GM21515 (cell line): ENCODE data around the gene MAN2B2.

Source experiments
- ATAC-seq: cut with Tn5 transposase; IDR thresholded peaks from one replicate; pipeline ENCODE4 v1.9.1; 2021; ENCODE audit not compliant: unreplicated experiment

The MAN2B2 gene

DNA sequence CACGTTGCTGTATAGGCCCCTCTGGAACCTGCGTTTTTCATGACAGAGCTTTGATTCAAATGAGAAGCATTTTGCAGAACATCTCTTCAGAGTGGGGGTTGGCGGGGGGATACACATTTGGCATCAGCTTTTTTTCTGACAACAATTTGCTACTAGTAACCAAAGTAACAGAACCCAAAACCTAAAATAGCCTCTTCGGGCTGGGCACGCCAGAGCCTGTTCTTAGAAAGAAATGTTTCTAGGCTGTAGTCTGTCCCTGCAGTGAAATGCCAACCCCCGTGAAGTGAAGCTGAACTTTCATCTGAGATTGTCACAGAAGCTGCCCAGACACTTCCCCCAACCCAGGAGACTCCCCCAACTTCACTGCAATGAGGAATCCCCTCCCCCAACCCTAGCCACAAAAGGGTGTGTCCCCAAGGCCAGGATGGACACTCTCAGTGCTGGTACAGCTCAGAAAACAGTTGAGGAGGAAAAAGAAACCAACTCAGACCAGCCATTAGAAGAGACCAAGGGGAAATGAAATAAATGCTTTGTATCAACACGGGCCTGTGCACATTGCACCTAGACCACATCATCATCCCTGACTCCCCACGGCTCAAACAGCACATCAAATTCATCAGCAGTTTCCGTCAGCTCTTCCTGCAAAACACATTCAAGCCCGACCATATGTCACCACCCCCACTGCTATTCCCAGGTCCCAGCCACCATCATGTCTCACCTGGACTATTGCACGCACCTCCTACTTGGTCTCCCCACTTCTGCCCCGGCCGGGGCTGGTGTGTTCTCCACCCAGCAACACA, 8.4 kb upstream of the MAN2B2 start:
- no peak for ATAC-seq

DNA sequence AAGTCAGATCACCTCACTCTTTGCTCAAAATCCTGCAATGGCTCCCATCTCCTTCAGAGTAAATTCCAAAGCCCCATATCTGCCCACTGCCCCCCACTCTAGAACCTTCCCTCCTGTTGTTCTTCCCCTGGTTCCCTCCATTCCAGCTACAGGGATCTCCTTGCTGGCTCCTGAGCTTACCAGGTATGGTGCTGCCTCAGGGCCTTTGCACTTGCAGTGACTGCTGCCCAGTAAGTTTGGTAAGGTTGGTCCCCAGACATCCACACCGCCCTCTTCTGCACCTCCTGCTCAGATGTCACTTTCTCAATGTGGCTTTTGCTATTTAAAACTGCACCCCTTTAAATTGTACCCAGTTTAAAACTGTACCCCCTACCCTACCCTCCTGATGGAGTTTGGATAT, 7.8 kb upstream of the MAN2B2 start:
- no peak for ATAC-seq

DNA sequence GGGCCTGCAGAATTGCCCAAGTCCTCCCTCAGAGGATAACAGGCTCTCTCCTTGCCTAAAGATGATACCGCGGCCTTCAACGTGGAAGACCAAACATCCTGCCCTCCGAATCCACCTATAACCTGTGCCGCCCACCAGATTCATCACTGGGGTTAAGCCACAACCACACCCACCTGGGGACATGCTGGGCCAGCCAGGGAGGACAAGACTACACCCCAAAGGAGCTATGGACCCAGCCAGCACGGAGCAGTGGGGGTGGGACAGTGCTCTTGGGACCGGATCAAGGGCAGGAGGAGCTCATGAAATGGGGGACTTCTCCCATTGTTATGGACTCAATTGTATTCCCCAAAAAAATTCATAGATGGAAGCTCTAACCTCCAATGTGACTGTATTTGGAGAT, 6.8 kb upstream of the MAN2B2 start:
- ATAC-seq: no peak

DNA sequence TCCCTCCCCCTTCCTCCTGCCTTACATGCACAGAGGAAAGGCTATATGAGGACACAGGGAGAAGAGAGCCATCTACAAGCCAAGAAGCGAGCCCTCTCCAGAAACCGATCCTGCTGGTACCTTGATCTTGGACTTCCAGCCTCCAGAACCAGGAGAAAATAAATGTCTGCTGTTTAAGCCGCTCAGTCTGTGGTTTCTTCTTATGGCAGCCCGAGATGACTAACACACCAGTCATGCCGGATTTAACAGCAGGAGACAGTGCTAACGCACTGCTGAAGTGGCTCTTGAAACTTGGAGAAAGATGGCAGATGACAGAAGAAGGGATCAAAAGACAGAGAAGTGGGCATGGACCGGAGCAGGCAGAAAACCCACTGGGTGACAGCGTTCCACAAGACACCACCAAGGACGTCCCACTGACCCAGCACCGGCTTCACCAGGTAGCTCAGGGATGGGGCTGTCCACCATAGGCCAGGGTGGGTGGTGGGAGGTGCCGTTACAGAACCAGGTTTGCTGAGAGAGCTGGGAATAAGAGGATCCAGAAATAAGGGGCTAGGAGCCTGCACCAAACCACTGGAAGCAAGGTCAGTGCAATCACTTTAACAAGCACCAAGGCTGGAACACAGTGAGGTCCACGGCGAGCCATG, 6.2 kb upstream of the MAN2B2 start:
- no peak for ATAC-seq

DNA sequence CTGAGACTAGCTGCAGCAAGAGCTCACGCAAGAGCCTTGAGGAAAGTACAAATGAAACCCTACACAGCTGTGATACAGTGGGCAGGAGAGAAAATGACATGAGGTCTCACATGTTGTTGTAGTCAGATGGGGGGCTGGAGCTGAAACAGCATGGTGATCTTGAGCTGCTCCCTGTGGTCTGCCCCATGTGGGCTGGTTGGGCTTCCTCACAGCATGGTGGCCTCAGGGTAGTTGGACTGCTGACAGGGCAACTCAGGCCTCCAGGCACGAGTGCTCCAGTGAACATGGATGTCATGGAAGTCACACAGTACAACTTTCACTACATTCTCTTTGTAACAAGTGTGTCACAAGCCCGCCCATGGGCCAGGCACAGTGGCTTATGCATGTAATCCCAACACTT, 3.4 kb upstream of the MAN2B2 start:
- ATAC-seq: no peak

DNA sequence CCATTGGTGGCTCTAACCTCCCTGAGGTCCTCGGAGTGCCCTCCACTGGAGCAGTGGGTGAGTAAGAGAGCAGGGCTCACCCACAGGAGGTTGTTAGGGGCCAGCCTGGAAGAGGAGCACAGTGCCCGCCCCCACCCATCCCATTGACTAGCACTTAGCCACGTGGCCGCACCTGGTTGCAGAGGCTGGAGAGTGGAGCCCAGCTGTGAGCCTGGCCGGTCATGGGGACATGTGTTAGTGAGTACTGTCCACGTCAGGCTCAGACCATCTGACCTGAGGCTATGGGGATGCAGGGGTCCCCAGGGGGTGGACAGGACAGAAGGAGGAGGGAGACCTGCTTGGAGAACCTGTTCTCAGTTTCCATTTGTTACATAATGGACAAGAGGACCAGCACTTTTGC, 1.4 kb upstream of the MAN2B2 start:
- no peak for ATAC-seq

DNA sequence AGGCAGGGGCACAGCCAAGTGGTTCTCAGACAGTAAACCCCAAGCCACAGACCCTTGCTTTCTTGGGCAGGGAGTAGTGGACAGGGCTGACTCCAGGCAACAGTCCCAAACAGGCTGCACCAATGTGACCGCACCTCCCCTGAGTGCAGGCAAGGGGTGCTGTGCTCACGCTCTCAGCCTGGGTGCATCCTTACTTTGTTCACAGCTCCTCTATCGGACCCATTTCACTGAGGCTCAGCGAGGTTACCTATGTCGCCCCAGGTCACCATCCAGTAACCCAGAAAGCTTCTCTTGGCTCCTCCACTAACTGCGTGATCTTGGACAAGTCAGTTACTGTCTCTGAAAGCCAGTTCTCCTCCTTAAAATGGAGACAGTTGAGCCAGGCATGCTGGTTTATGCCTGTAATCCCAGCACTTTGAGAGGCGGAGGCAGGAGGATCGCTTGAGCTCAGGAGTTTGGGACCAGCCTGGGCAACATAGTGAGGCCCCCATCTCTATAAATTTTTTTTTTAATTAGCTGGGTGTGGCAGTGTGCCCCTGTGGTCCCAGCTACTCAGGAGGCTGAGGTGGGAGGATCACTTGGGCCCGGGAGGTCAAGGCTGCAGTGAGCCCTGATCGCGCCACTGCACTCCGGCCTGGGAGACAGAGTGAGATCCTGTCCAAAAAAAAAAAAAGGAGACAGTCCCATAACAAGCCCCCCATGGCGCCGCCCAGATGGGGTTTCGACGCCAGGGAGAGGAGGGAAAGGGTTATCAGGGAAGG, 823 bp upstream of the MAN2B2 start:
- ATAC-seq: no peak

DNA sequence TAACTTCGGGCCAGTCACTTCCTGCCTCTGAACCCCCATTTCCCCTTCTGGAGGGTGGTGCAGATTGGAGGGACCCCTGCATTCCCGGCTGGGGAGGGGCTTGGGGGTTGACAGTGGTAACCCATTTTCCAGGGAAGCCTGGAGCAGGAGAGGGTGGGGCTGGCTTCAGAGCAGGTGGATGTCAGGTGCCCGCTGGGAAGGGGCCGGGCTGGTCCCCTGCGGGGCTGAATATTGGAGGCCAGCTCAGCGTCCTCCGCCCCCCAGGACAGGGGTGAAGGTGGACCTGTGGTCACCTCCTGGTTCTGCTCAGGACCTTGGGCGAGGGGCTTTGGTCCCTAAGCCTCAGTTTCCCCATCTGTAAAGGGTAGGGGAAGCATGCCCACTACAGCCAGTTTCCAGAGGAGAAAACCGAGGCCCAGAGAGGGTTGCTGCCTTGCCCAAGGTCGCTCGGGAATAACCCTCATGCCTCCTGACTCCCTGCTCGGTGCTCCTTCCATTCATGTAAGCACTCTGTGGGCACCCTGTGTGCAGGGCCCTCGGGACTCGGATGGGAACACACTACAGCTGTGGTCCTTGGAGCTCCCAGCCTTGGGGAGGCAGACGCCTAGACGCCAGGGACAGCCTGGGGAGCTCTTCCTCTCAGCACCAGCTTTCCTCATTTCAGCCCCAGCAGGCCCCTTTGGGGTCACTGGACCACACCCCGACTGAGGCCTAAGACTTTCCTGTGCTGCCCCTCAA, 683 bp downstream of the MAN2B2 start:
- ATAC-seq: no peak

DNA sequence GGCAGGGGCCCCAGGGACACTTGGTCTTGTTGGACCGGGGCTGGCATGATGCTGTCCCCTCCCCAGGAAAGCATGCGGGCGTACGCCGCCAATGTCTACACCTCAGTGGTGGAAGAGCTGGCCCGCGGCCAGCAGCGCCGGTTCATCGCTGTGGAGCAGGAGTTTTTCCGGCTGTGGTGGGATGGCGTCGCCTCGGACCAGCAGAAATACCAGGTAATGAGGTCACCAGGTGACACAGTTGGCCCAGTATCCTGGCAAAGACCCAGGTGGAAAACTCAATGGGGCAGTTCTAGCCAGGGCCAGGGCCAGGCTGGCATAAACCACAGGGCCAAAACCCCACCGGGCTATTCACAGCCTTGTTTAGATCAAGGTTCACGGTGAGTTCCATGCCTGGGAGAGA, 1.5 kb downstream of the MAN2B2 start:
- ATAC-seq: no peak

DNA sequence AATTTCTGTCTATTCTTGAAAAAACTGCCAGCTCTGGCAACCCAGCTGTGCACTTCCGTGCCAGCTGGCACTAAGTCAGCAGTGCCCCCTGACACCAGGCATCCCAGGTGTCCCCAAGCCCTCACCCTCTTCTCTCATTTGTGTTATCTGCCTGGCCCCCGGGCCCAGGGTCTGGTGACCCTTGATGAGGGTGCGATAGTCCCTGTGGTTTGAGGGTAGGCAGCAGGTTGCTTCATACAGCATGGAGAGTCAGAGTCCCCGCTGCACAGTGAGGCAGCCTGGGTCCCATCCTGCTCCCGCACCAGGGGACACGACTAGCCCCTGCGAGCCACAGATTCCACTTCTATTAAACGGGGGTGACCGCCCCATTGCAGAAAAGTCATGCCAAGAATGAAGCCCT, 1.9 kb downstream of the MAN2B2 start:
- ATAC-seq: no peak

DNA sequence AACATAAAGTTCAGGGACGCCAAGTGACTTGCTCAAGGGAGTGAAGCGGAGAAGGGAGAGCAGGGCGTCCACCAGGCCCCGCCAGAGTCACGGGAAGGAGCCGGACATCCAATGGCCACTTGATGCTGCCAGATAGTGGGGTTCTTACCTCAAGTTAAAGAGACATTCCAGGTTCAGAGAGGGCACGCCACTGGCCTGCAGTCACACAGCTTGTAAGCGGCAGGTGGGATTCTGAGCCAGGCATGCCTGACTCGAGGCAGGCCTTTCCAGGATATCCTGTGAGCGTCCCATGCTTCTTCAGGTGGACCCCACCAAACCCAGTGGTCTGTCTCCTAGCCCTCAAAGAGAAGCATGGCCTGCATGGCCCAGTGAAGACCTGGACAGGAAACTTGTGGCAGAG, 2.4 kb downstream of the MAN2B2 start:
- no peak for ATAC-seq

DNA sequence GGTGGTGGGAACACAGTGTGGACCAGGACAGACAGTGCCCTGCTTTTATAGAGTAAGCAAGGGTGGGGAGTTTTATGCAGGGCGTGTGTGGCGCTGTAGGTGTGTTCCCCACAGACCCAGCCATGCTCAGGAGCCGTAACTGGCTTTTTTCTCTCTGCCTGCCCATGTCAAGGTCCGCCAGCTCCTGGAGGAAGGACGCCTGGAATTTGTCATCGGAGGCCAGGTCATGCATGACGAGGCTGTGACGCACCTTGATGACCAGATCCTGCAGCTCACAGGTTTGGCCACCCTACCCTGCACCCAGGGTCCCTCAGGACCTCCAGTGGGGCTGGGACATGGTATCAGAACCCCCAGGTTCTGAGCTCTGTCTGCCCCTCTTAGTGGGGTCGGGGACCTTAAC, 3.2 kb downstream of the MAN2B2 start:
- ATAC-seq: no peak

DNA sequence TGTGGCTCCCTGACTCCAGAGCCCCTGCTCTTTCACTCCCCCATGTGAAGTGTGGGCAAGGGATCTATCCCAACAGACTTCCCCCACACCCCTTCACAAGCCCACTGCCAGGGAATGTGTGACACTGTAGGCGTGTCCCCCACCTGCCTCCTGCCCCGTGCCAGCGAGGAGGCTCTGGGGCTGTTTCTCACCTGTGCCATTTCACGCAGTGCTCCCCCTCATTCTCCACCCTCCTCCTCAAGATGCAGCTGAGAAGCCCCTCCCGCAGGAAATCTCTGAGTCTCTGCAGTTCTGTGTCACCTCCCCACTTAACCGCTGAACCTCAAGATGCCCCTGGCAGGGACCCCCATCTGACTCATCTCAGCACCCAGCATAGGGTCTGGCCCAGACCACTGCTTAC, 5.4 kb downstream of the MAN2B2 start:
- ATAC-seq: no peak

DNA sequence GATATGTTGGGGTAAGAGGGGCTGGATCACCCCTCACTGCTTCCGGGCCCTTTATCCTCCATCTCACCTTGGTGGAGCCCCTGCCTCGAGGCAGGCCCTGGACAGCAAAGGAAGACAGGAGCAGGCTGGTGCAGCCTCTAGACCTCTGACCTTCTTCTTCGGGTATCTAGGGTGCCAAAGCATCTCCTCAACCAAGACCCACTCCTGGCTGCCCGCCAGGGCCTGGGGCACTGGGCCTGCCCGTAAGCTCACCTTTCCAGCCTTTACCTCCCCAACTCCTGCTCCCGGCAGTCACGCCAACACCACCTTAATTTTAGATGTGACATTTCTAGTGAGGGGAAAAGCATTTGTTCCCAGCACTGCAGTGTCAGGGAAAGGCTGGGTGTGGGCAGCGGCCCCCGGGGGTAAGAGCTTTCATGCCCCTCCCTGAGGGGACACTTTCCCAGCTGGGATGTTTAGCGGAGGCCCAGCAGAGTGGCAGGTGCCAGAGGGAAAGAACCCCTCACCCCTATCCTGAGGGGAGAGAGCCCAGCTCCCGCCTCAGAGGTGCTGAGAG, 6.7 kb downstream of the MAN2B2 start:
- no peak for ATAC-seq

DNA sequence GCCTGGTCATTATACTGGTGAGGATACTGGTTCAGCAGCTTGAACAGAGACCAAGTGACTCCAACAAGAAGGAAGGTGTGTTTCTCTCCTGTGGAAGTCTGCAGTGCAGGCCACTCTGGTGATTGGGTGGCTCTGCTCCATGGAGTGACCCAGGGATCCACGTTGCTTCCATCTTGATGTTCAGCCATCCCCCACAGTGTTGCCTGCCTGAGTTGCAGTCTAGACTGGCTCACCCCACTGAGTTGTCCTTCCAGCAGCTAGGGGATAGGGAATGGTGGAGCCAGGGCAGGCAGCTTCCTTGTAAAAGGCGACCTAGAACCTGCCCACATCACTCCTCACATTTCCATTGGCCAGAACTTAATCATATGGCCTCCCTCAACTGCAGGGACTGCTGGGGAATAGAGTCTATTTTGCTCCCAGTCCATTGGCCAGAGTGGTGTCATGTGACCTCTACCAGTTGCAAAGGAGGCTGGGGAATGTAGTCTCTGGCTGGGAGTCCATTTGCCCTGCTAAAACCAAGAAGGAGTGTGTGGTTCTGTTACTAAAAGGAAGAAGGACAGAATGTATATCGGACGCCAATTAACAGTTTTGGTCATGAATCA, 8.0 kb downstream of the MAN2B2 start:
- no peak for ATAC-seq

DNA sequence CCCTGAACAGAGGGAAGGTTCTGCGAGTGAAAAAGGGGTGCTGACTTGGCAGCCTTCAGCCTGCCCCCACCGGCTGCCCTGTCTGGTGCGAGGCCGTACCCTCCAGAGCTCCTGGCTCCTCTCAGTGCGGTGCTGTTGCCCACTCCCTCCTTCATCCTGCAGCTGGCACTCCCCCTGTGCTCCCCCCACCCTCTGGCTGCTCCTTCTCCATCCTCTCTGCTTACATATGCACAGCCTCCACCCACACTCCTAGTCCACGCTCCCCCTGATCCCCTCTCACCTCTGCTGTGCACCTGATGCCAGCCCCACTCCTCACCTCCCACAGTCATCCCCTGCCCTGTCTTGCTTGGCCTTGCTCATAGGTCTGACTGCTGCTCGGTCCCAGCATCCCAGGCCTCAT, 9.9 kb downstream of the MAN2B2 start:
- ATAC-seq: no peak

DNA sequence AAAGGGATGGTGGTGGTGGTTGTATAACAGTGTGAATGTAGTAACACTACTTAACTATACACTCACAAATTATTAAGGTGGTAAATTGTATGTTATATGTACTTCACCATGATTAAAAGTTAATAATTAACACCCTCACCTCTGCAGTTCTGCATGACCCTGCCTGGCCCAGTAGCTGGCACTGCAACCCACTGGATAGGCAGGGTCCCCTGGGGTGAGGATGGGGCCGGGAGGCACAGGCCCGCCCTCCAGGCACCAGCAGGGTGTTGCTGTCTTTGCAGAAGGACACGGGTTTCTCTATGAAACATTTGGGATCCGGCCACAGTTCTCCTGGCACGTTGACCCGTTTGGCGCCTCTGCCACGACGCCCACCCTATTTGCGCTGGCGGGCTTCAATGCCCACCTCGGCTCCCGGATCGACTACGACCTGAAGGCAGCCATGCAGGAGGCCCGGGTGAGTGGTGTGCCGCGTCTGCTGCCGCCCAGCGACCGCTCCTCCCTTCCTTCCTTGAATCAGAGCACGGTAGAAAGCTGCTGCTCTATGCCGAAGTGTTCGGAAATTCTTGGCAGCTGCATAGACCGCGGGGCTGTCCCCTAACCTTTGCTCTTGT, 11.8 kb downstream of the MAN2B2 start:
- ATAC-seq: no peak

DNA sequence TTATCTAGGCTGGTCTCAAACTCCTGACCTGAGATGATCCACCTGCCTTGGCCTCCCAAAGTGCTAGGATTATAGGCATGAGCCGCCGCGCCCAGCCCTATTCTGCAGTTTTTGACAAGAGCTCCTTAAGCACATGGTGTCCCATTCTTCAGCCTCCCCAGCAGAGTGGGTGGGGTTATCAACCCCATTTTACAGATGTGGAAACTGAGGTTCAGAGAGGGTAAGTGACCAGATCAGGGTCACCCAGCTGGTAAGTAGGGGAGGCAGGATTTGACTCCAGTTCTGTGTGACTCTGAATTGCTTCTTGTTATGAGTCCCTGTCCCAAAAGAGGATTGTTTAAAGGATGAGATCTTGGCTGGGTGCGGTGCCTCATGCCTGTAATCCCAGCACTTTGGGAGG, 14.5 kb downstream of the MAN2B2 start:
- no peak for ATAC-seq

DNA sequence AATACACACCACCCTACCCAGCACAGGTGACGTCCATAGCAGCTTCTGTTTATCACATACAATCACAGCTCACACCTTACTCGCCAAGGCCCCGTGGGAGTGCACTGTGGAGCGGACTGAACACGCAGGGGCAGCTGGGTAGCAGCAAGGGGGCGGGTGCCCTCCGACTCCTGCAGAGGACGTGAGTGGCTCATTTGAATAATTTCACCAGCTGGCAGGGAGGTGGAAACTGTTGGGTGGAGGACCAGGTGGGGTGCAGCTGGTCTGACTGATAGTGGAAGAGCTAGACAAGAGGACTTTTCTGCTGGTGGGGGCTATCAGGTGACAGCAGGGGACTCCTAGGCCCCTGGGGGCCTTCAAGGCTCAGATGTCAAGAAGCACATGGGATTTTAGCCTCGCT, 16.3 kb downstream of the MAN2B2 start:
- no peak for ATAC-seq

DNA sequence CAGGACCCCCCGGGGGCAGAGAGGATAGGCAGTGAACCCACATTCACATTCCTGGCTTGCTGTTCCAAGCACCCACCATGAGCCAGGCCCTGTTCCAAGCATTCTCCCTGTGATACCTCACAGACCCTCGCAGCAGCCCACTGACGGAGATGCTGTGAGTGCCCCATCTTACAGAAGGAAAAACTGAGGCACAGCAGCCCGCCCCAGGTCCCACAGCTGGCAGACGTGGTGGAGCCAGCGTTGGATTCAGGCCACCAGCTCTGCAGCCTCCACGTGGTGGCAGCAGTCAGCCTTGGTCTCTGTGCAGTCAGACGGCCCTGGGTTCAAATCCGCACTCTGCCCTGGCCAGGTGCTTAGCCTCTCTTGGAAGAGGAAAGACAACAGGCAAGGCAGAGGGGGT, 16.8 kb downstream of the MAN2B2 start:
- ATAC-seq: no peak
